ENCODE data around the gene CRHR2.

DNA sequence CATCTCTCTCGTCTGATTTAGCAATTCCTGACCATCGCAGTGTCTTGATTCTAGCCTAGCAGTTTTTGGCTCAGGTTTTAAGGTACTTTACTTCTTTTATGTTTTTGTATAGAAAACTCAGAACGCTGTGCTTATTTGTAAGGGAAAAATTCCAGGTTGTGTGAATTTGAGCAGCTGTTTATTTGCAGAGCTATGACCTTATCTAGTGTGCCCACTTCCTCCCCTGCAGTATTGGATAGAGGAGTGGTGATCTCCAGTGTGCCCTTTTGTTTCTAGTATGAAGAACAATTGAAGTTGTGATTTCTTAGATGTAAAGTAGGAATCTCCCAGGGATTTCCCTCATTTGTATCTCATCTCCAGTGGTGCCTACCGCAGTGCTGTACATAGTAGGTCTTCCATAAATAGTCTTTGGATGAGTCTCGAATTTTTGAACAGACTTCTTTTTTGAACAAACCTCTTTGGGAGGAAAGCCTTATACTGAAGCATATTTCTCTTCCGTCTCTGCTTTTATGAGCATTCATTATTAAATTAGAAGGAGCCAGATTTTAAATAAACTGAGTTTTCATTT is 47.5 kb downstream of the CRHR2 start:
- TF ChIP-seq POLR2AphosphoS5 (IDR thresholded peaks at IDR 0.05) (no peak), CTCF (IDR thresholded peaks at IDR 0.05; ENCODE audit: poor library complexity, severe bottlenecking) (no peak), EP300 (conservative IDR thresholded peaks at IDR 0.05; ENCODE audit: poor library complexity, severe bottlenecking) (no peak)

All from neural cell (in vitro differentiated cells).